Measurements from ENCODE around the gene CD2AP.

DNA sequence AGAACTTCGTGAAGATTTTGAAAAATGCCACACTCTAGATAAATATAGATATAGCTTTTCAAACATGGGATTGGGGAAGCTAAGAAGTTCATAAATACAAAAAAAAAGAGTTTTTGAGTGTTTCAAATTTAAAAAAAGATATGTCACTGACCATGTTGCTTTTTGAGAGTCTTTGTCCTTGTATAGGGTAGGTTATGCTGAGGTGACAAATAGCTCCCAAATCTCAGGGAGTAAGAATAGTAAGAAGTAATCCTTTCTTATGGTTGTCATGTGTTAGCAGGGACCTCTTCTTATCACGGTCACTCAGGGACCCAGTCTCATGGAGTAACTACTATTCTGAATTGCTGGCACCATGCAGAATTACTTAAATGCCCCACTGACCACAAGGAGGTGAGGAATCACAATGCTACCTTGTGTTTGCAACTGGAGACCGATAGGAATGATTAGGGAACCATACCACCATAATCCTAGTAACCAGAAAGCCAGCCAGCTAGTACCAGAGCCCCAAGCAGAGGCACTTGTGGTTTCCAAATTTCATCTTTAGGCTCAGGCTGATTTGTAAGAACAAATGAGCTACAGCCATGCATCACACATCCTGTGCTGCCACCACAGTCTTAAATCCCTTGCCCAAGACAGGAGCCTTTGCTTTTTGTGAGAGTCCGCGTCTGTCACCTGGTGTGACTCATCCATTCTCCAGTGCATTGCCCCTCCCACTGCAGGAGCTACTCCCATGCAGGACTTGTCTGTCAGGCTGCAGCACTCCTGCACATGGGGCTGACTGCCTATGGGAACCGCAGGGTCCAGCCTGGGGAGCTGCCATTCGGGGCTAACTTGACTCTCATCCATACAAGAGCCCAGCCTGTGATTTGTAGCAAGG, 178.4 kb downstream of the CD2AP start:
- TF ChIP-seq CTCF (conservative IDR thresholded peaks at IDR 0.05; ENCODE audit: low read depth, low read length) (no peak), EZH2 (IDR thresholded peaks at IDR 0.05; ENCODE audit: borderline replicate concordance, low read depth, low read length, poor library complexity, severe bottlenecking) (no peak)

Data from A673 (cell line).